Measurements from ENCODE around the gene PLEKHH2.

DNA sequence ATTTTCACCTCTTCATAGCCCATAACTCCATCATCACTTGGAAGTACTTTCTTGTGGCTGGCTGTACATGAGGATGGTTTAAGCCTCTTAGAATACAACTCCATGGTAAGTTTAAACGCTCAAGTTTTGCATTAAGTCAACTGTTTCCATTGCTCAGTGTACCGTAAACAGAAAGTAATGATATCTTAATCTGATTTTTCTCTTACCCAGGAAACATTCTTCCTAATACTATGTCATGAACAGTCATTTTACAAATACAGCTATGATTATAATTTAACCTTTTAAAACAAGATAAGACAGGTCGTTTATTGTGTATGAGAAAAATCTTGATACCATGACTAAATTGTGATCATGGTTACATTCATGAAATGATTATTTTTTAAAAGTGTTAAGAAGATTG lies 125.2 kb downstream of the PLEKHH2 start:
- TF ChIP-seq EP300 (IDR thresholded peaks at IDR 0.05) (no peak), POLR2AphosphoS5 (IDR thresholded peaks at IDR 0.05) (no peak), POLR2A (IDR thresholded peaks at IDR 0.05) (no peak)
- TF ChIP-seq, protein P1, sequence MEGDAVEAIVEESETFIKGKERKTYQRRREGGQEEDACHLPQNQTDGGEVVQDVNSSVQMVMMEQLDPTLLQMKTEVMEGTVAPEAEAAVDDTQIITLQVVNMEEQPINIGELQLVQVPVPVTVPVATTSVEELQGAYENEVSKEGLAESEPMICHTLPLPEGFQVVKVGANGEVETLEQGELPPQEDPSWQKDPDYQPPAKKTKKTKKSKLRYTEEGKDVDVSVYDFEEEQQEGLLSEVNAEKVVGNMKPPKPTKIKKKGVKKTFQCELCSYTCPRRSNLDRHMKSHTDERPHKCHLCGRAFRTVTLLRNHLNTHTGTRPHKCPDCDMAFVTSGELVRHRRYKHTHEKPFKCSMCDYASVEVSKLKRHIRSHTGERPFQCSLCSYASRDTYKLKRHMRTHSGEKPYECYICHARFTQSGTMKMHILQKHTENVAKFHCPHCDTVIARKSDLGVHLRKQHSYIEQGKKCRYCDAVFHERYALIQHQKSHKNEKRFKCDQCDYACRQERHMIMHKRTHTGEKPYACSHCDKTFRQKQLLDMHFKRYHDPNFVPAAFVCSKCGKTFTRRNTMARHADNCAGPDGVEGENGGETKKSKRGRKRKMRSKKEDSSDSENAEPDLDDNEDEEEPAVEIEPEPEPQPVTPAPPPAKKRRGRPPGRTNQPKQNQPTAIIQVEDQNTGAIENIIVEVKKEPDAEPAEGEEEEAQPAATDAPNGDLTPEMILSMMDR (IDR thresholded peaks at IDR 0.05), result no peak

Data from gastroesophageal sphincter (tissue), 3 donors.